PC-3 (cell line): ENCODE data around the gene AKAP7.

Source experiments
- EZH2 ChIP-seq: fragments of 300-600 bp; sonication (generic); IDR thresholded peaks from one replicate; pipeline ENCODE4 v1.6.1; 2017; ENCODE audit warnings: antibody characterized with exemption, mild to moderate bottlenecking, low read length; ENCODE audit not compliant: unreplicated experiment
- TF ChIP-seq, protein P1 (sequence below): fragments of 300-600 bp; sonication (generic); conservative IDR thresholded peaks from 2 replicates; pipeline ENCODE4 v1.5.1; 2017; ENCODE audit warnings: antibody characterized with exemption, low read depth, mild to moderate bottlenecking, low read length

DNA sequence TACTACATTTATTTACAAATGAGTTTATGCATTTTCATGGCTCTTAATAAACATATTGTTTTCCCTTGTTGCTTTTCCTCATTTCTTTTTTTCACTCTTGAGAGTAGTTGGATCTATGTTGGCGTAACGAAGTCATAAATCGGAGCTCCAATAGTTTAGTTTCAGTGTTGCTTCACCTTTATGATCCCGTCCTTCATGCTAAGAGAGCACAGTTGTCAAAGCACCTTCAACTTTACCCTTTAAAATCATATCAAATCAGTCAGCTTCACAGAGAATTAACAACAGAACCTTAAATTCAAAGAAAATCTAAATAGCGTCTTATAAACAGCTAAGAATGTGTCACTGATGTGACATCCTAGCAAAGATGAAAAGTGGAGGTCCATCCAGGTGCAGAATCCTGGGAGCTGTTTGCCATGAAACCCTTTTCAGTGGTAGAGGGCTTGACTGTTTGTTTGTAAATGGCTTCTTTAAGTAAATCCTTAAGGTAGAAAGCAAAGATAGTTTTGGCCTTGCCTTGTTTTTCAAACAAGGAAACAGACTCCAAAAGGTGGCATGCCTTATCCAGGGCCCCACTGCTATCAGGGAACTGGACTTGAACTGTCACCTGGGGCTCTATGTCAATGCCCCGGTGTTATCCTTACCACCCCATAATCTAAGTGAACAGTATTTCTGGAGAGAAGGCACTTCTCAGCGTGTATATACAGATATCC, 148.4 kb downstream of the AKAP7 start:
- TF ChIP-seq, protein P1, sequence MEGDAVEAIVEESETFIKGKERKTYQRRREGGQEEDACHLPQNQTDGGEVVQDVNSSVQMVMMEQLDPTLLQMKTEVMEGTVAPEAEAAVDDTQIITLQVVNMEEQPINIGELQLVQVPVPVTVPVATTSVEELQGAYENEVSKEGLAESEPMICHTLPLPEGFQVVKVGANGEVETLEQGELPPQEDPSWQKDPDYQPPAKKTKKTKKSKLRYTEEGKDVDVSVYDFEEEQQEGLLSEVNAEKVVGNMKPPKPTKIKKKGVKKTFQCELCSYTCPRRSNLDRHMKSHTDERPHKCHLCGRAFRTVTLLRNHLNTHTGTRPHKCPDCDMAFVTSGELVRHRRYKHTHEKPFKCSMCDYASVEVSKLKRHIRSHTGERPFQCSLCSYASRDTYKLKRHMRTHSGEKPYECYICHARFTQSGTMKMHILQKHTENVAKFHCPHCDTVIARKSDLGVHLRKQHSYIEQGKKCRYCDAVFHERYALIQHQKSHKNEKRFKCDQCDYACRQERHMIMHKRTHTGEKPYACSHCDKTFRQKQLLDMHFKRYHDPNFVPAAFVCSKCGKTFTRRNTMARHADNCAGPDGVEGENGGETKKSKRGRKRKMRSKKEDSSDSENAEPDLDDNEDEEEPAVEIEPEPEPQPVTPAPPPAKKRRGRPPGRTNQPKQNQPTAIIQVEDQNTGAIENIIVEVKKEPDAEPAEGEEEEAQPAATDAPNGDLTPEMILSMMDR: no peak
- TF ChIP-seq EZH2: no peak
